ENCODE results near the gene ZNF668. TPM values are rescaled to one million over a fixed set of nuclear protein-coding genes. Genes with fewer than 3 reads are reported as not detected.

Gene ZNF668
- total and polyA plus RNA-seq, 2 of the 8 experiments (the other 6 are each of a cell fraction or from before 2014, with no cell fraction given), result 14.0 to 14.3 TPM

- H3K79me1 ChIP-seq (ENCODE audit: low read depth, low read length), result peaks cover 2% of the 10 kb centered on the region; the same call in 1 of the 2 replicates
Measured at GRCh38 chr16:31085411-31085810, 11.4 kb upstream of the ZNF668 start.

More at GRCh38 chr16:31085411-31085810, 11.4 kb upstream of the ZNF668 start:
- H3K9me3 ChIP-seq (ENCODE audit: insufficient read depth in 2 of 2, low read depth in 1 of 2, low read length in 1 of 2), result no peaks in the 10 kb centered on the region
- H2BK5ac ChIP-seq (ENCODE audit: low read depth, low read length), result no peak overlapping the region; the same call in 1 of the 2 replicates
- TF ChIP-seq TBP (IDR thresholded peaks at IDR 0.05; ENCODE audit: low read depth, low read length) (no peak), POLR2AphosphoS5 (IDR thresholded peaks at IDR 0.05; ENCODE audit: low read depth, low read length) (no peak), KDM5A (IDR thresholded peaks at IDR 0.05; ENCODE audit: low read length) (no peak), NRF1 (IDR thresholded peaks at IDR 0.05; ENCODE audit: low read depth, low read length) (no peak), EP300 (IDR thresholded peaks at IDR 0.05; ENCODE audit: borderline replicate concordance in 1 of 2, low read depth in 2 of 2, low read length in 2 of 2) (no peak), ATF2 (IDR thresholded peaks at IDR 0.05; ENCODE audit: low read length) (no peak)
- no peak overlapping the region for H2BK20ac ChIP-seq (ENCODE audit: low read length)
- ChIA-PET POLR2A (ENCODE audit: partially characterized antibody) (interaction anchor here (0.8 to 4.7 kb wide), 5 partner anchors 8 to 83 kb away, joined by 3 to 34 read pairs (median 5); partner anchors contain the start of genes ZNF646 and ZNF668), CTCF (ENCODE audit: partially characterized antibody) (interaction anchor here (0.6 to 1.7 kb wide), 3 partner anchors 10 to 132 kb away, joined by 3 to 6 read pairs (median 4); no protein-coding TSS in a partner anchor)
- H3K4me3 ChIP-seq (ENCODE audit: extremely low read depth in 1 of 4, insufficient read depth in 2 of 4, low read depth in 3 of 4, low read length in 4 of 4), result no peak overlapping the region
- no peak for DNase-seq (ENCODE audit: low read depth in 1 of 2, low spot score in 2 of 2)
- H3K56ac ChIP-seq (replicated peaks; ENCODE audit: insufficient read length, low read depth, low read length), result no peak overlapping the region
- H3K14ac ChIP-seq (ENCODE audit: insufficient read length), result no peak overlapping the region
- H4K5ac ChIP-seq (ENCODE audit: insufficient read length, low read depth, low read length), result no peak overlapping the region
- H3K23me2 ChIP-seq (ENCODE audit: low read depth, low read length), result no peaks in the 10 kb centered on the region
- H2BK120ac ChIP-seq (replicated peaks; ENCODE audit: low read depth, low read length), result no peak overlapping the region
- H4K20me1 ChIP-seq (replicated peaks in 1 of 2; ENCODE audit: control insufficient read depth in 1 of 2, insufficient read depth in 2 of 2, low read length in 2 of 2), result peaks cover 16 to 18% of the 10 kb centered on the region in 2 experiments
- no peak overlapping the region for H3K4ac ChIP-seq (replicated peaks; ENCODE audit: insufficient read length, low read depth, low read length)
- no peak overlapping the region for H3K9ac ChIP-seq (replicated peaks in 1 of 4; ENCODE audit: extremely low read depth in 1 of 4, low read depth in 3 of 4, low read length in 3 of 4)
- H3K36me3 ChIP-seq (ENCODE audit: control insufficient read depth in 2 of 4, insufficient read depth in 4 of 4, low read length in 3 of 4), result peaks cover 0 to 14% (median 8%) of the 10 kb centered on the region in 4 experiments; a peak in 4 of 8 replicates
- no peak overlapping the region; the same call in 1 of the 2 replicates for H4K8ac ChIP-seq (ENCODE audit: extremely low read depth, insufficient read depth, low read length)
- H2BK15ac ChIP-seq (ENCODE audit: low read length), result no peak overlapping the region
- H2AK5ac ChIP-seq (ENCODE audit: low read depth, low read length), result no peak overlapping the region
- H3K23ac ChIP-seq (ENCODE audit: insufficient read length), result no peak overlapping the region
- no peak overlapping the region for H2BK12ac ChIP-seq (ENCODE audit: low read depth, low read length)
- H3K18ac ChIP-seq (ENCODE audit: extremely low read depth, low read length), result no peak overlapping the region
- H3K4me1 ChIP-seq (replicated peaks in 1 of 4; ENCODE audit: control insufficient read depth in 3 of 4, insufficient read depth in 4 of 4, low read length in 3 of 4), result no peaks in the 10 kb centered on the region
- FAIRE-seq, result no peak
- no peak overlapping the region for H3K4me2 ChIP-seq (ENCODE audit: insufficient read depth in 1 of 2, low read depth in 2 of 2, low read length in 2 of 2)
- WGBS, 2 experiments (ENCODE audit: extremely low coverage in 1 of 2, insufficient coverage in 1 of 2, insufficient read length in 1 of 2, insufficient replicate concordance in 2 of 2, low coverage in 1 of 2, low lambda C conversion rate in 2 of 2, missing lambda C conversion rate in 1 of 2), result 80% methylated on average over 8 of the region's 8 CpGs; no CpG with 5 or more reads in 1 of the 2 experiments
- H3K27me3 ChIP-seq (replicated peaks in 1 of 4; ENCODE audit: control insufficient read depth in 3 of 4, extremely low read depth in 1 of 4, insufficient read depth in 3 of 4, low read length in 3 of 4), result no peaks in the 10 kb centered on the region
- peaks cover 0 to 4% of the 10 kb centered on the region in 2 experiments; a peak in 1 of 4 replicates for H3K79me2 ChIP-seq (ENCODE audit: control insufficient read depth in 1 of 2, insufficient read depth in 2 of 2, low read length in 2 of 2)
- H4K91ac ChIP-seq (replicated peaks; ENCODE audit: insufficient read length, low read length), result no peak overlapping the region
- no peak overlapping the region for H3K27ac ChIP-seq (ENCODE audit: low read depth, low read length)
- no peak overlapping the region for H2AFZ ChIP-seq (ENCODE audit: low read length)
